Left renal pelvis (tissue), 4 donors: ENCODE data around the gene ZFYVE27. TPM values are rescaled to one million over a fixed set of nuclear protein-coding genes. Genes with fewer than 3 reads are reported as not detected.

ENCODE experiments used
- DNase-seq, 4 donors: peaks; one replicate each; pipeline ENCODE4 v3.0.0-alpha.2; 2013; ENCODE audit warnings: low read depth in 4 of 4, low spot score in 3 of 4
- polyA plus RNA-seq, 4 donors: library from polyadenylated mRNA; unstranded; fragments of 120-200 nt; gene quantifications; one replicate each; pipeline ENCODE4 v1.2.1, GENCODE V29; 2013; ENCODE audit not compliant: insufficient read length in 4 of 4

ZFYVE27 gene
- polyA plus RNA-seq, 4 donors, result 18.0 to 37.6 (median 22.1) TPM

DNA sequence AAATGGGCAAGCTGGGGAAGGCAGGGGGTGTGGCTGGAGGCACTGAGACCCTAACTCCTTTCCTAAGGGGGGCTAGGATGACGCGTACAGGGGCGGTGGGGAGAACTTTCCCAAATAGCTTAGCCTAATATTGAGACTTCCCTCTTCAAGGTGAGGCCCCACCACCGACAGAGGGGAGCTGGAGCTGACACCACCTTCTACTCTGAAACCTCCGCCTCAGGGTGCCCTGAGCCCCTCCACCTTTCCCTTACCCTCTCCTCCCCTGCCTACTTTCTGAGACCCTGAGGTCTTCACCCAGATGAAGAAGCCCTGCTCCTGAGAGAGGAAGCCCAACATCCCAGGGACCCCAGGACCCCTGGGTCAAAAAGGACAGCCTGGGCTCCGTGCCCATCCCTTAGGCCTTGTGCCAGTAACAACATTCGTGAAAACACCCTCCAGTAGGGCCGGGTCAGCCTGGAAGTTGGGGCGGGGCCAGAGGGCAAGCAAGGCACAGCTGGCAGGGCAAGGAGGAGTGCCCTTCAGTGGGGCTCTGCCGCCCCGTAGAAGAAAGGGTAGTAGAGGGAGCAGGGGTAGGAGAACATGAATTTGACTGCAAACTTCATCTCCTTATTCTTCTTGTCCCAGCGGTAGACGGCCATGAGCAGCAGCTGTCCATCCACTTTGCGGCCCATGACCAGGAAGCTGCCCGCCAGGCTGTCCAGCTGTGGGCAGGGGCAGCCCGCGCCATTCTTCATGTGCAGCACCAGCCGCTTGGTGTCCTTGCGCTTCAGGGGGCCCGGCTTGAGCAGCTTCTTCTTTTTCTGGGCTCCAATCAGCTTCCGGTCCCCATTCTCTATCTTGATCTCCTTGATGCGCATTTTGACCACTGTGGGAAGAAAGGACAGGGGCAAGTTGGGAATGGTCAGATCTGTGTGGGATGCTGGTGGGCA, 30.3 kb downstream of the ZFYVE27 start:
- DNase-seq, result no peak

DNA sequence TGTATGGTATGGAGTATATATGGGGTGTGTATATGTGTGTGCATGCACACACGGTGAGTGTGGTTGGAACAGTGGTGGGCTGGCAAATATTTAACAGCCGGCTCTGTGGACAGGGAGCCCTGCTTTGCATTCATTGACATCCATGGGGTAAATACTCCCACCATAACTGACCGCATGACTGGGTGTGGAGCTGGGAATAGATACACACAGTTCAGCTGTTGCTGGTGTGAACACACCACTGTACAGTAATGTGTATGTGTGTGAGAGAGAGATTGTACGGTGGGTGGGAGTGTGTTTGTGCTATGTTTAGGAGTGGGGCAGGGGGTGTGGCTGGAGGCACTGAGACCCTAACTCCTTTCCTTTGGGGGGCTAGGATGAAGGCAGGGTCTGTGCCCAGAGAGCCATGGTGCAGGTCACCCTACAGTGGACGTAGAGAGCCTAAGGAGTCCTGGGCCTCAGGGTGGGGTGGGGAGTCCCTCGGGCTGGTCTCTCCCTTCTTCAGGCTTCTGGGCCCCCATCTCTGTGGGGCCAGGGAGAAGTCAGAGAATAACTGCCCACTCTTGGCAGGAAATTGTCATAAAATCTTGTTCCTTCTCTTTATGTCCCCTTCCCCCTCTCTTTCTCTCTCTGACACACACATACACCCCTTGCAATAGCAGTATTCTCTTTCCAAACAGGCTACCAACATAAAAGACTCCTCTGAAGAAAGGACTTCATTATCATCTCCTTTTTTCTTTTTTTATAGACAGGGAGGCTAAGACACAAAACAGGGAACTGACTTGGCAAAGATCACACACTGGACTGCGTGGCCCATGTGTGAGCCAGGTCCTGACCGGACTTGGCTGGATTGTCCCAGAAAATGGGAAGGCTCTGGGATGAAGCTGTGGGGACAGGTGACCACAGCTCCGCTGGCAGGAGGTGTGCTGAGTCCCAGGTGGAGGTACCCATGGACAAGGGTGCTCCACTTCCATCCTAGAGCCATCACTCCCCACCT, 31.7 kb downstream of the ZFYVE27 start:
- DNase-seq, result no peak

DNA sequence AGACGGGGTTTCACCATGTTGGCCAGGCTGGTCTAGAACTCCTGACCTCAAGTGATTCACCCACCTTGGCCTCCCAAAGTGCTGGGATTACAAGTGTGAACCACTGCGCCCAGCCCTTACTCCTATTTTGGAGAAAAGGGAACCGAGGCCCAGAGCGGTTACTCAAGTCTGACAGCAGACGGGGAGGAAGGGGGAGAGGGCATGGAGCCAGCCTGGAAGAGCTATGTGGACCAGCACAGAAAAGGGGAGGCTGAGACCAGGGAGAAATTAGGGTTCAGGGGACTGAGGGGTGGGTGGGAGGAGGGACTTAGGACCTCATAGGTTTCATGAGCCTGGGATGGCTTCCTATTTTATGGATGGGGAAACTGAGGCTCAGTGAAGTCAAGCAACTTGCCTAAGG, 33.3 kb downstream of the ZFYVE27 start:
- no peak for DNase-seq

DNA sequence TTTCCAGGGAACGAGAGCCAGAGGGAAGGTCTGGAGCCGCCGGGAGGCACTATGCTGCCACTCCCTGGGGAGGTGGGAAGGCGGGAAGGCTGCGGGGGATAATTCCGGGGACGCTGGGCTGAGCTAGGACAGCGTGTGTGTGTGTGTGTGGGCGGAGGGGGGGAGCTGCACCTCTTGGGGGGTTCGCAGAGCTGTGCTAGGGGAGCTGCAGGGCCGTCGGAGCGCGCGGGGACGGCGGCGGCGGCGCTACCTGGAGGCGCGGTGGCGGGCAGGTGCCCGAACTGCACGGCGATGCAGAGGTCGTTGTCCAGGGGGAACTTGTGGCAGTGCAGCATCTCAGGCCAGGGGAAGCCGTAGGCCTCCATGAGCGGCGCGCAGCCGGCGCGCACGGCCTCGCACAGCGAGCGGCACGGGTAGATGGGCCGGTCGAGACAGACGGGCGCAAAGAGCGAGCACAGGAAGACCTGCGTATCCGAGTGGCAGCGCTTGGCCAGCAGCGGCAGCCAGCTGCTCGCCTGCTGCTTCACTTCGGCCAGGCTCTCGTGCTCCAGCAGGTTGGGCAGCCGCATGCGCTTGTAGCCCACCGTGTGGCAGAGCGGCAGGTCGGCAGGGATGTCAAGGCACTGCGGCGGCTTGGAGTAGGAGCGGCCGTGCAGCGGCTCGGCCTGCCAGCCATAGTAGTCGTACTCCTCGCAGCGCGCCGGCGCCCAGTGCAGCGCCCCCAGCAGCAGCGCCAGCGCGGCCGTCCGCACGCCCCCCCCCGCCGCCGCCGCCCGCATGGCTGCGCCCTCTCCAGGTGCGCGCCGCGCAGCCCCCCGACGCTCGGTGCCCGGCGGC, 34.3 kb downstream of the ZFYVE27 start:
- no peak for DNase-seq

DNA sequence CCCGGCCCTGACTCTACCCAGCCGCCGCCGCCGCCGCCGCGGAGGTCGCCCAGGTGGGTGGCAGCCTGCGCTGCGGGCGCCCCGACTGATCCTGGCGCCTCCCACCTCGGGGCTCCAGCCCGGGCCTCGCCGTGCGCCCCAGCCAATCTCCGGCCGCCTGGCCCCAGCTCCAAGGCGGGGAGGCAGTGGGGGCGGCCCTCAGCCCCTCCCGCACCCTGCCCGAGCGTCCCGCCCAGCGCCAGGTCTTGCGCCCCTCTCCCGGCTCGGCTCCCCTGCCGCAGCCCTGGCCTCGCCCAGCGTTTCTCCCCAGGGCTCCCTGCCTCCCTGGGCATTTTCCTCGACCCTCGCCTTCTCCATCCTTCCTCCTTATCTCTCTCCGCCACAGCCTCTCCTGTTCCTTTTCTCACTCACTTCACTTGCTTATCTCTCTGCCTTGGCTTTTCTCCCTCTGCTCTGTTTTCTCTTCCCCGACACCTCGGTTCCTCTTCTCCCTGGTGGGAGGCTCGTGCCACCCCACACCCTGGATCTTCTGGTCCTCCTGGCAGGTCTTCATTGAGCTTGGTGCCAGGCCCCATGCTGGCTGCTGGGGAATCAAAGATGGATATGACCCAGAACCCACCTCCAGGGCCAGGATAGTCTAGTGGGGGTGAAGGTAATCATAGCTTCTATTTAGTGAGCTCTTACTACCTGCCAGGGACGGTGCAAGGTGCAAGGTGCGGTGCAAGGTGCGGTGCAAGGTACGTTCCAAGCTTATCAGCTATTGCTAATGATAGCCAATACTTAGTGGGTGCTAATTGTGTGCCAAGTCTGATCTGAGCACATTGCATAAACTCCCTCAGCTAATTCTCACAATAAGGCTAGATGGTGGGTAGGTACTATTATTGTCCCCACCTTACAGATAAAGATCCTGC, 35.2 kb downstream of the ZFYVE27 start, which contains the start of gene SFRP5:
TSS of gene SFRP5 (minus strand) at position 87 of the 911 bp plus-strand sequence. CDS start 166 bp downstream, outside the sequence.
- DNase-seq, result no peak

DNA sequence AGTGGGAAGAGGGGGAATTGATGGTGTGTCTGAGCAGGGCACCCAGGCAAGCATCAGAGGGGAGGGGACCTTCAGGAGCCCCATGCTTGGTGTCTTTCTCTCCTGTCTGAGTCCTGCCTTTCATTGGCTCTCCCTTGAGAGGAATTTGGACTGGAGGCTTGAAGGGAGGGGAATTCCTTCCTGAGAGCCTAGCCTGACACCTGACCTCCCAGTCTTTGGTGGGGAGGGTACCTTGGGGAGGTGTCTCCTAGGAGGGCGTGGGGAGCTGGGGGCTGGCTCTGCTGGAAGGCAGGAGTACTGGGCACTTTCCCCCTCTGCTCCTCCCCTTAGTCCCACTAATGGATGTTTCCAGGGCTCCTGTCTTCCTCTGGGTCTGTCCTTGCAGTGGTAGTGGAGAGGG, 36.2 kb downstream of the ZFYVE27 start:
- no peak for DNase-seq

DNA sequence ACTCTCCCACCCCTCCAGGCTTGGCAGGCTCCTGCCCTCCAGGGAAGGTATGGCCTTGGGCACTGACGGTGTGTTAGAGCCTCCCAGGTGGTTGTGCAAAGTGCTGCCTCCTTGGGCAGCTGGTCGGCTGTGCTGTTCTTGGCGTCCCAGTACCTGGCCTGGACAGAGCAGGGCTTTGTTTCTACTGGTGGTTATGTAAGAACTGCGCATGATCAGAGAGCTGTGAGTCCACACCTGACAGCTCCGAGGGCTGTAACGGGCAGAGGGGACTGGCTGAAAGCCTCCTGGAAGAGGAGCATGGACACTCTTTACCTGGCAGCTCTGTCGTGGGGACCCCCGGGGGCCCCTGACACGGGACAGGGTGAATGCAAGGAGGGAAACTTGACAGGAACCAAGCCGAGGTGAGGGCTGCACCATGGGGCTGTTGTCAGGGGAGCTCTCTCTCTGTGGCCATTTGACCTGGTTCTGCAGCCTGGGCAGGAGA, 37.9 kb downstream of the ZFYVE27 start:
- DNase-seq, result no peak

DNA sequence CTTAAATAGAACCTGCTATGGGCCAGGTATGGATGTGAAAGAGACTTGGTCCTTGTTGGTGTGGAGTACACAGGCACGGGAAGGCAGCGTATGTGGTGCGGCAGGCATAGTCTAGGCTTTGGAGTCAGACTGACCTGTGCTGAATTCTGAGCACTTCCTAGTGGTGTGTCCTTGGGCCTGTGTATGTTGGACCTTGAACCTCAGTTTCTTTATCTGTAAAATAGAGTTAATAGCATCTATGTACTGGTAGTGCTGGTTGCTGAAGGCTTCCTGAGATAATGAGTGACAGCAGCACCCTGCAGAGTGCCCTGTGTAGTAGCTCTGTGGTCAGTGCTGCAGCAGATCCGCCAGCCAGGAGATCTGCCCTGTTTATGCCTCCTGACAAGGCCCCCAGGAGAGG, 40.2 kb downstream of the ZFYVE27 start:
- DNase-seq, result no peak

DNA sequence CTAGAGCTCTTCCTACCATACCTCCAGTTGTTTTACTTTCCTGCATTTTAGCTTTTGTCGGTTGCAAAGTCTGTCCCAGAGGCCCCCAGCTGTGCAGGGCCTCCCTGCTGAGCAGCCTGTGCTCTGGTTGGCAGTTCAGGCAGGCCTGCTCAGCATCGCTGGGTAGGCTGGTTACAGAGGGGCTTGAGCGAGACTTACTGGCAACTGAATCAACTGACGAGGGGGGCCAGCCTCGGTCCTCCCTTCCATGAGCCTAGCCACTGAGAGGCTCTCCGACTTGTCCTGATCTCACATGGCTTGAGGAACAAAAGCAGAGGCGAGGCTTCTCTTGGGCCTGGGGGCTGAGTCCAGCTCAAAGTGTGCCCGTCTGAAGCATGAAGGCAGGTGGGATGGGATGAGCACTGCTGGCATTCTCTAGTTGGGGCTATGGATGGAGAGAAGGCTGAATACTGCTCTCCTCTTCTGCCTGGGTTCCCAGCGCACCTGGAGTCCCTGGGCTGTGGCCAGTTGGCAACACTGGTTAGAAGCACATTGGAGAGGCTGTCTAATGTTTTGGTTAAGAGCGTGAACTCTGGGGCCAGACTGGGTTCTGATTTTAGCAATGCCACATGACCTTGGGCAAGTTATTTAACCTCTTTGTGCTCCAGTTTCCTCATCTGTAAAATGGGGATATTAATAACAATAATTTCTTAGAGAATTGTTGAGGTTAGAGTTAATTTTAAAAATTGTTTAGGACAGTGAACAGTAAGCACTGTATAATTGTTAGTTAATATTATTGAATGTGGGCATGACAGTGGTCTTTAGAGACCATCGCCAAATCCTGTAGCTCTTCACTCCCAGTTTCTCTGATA, 41.7 kb downstream of the ZFYVE27 start:
- DNase-seq, result no peak

DNA sequence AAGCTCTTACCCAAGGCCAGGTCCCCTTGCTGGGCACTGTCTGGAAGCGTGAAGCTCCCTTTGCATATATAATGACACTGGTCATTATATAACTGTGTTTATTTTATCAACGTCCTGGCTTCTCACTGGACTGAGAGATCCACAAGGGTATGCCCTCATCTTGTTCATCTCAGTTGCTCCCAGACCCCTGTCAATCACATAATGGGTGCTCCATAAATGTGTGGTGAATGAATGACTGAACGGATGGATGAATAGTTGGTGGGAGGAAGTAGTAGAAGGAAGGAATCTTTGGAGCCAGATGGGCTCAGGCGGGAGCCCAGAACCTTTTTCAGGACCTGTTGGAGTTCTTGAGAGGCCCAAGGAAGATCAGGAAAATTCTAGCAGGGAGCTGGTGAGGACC, 42.6 kb downstream of the ZFYVE27 start:
- no peak for DNase-seq

DNA sequence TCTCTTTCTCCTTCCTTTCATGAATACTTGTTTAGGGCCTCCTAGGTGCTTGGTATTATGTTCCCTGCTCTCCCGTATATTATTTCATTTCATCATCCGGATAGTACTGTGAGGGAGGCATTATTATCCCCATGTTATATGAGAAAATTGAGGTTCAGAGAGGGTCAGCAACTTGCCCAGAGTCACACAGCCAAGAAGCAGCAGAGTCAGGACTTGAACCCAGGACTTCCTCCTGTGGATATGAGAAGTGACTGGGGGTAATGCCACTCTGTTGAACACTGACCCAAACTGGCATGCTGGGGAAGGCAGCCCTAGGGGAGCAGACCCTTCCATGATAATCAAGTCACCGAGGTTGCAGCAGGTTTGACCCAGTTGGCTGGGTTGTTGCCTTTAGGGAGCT, 43.0 kb downstream of the ZFYVE27 start:
- no peak for DNase-seq

DNA sequence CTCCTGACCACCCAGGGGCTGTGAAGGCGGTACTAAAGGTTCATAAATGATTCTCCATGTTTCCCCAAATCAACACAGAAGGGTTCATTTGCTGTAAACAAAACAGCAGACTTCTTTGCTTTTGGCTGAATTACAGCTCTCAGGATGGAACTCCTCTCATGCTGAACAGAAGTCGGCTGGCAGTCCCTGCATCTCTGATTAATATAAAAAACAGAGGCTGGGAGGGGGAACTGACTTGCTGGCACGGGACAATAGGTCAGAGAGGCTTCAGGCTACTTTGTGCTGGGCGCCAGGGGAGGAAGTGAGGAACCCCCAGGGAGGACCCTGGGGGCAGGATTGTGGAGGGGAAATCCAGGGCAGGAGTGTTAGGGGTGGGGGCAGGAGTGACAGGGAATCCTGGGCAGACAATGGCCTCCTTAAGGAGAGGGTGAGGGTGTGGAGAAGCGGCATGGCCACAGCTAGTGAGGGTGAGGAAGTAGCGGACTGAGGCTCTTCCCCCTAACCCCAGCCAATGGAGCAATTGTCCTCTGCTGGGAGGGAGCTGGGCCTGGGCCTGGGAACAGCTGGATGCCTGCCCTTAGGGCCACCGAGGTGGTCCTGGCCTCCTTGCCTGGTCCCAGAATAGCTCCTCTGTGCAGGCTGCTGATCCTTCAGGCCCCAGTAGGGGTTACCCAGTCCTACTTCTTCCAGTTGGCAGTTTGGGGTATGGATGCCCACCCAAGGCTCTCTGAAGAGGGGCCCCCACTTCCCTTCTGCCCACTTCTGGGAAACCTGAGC, 44.1 kb downstream of the ZFYVE27 start:
- no peak for DNase-seq

DNA sequence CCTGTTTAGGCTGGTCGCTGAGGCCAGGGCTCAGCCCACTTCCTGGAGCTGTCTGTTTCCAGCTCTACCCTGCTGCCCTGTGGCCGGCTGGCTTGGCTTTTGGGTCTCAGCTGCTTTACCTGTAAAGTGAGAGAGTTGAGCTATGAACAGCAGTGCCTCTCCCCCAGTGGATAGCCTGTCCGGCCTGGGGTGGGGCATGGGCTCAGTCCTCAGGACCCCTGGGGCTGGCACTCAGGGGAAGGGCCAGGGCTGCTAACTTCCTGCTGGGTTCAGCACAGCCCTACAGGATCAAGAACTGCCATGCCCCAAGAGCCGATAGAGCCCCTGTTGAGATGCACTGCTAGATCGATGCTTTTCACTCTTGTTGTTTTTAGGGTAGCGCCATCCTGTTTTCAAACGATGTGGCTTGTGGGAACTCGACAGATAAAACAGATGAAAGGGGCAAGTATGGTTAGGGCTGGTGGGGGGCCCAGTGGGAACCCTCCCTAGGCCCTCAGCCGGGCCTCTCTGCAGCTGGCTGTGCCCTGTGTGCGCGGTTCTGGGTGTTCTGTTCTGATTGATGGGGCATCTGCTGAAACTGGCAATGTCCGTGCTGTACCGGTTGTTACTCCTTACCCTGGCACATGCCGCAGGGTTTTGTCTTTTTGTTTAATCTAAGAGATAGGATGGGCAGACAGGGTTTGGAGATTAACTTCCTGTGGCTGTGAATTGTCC, 44.8 kb downstream of the ZFYVE27 start:
- DNase-seq, result no peak

DNA sequence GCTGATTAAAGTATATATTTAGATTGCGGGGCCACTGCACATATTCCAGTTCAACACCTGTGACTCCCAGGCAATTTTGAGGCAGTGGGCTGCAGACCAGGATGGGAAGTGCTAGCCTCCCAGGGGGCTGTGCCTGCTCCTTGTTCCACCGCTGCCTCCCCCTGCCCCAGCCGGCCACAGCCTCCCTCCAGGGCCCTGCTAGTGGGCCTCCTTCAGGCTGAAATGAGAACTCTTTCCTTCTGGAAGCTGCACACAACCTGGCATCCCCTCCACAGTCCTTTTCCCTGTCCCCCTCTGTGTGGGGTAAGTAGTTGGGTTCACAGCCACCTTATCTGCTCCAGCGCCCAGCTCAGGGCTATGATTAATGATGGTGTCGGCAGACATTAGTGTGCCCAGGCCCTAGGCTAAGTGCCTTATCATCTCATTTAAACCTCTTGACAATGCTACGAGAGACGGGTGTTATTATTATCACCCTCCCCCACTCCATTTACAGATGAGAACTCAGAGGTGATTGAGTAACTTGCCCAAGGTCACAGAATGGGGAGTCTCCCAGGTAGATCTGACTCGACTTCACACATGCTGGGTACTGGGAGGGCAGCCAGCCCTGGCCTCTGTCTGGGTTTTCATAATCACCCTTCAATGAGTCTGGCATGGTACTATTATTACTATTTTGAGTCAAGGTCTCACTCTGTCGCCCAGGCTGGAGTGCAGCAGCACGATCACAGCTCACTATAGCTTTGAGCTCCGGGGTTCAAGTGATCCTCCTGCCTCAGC, 45.7 kb downstream of the ZFYVE27 start:
- no peak for DNase-seq

DNA sequence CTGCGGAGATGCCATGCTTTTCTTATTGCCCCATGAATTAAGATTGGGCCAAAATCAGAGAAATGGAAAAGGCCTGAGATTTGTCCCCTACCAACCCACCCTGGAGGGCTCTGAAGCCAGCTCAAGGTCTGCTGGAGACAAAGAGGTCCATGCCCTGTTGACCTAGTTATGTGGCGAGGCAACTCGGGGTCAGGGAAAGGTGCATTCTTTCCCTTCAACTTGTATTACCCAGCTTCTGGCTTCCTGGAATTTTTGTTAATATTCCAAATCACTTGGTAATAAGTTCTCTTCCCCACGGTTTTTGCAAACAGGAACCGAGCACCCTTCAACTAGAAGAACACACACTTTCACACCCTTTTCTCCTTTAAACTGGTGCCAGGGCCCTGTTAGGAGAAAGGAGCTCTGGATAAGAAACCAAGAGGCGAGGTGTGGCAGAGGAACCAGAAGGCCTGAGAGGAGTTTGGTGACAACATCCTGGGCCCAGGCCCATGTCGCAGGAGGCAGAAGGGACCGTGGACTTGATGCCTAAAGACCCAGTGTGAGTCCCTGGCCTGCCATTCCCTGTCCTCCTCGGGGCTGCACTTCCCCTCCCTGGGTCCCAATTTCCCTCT, 47.4 kb downstream of the ZFYVE27 start:
- no peak for DNase-seq

DNA sequence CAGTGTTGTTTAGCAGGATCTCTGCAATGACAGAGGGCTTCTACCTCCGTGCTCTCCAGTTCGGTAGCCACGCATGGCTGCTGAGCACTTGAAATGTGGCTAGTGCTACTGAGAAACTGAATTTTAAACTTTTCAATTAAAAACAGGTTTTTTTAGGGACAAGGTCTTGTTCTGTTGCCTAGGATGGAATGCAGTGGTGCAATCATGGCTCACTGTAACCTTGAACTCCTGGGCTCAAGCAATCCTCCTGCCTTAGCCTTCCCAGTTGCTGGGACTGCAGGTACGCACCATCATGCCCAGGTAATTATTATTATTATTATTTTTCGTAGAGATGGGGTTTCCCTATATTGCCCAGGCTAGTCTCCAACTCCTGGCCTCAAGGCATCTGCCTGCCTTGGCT, 48.3 kb downstream of the ZFYVE27 start:
- DNase-seq, result no peak
